Stimulated activated CD8-positive, alpha-beta memory T cell treated with anti-CD3 and anti-CD28 coated beads, Interleukin-4, amount 100 ng/mL, for 48 hours (primary cell): ENCODE measurements around the gene FAM24A.

Experiments
- DNase-seq: peaks from one replicate; pipeline ENCODE4 v3.0.0-alpha.2; 2020

FAM24A gene

GRCh38 chr10:122931088-122931906 lies 20.9 kb downstream of the FAM24A start:
- no peak for DNase-seq

DNA sequence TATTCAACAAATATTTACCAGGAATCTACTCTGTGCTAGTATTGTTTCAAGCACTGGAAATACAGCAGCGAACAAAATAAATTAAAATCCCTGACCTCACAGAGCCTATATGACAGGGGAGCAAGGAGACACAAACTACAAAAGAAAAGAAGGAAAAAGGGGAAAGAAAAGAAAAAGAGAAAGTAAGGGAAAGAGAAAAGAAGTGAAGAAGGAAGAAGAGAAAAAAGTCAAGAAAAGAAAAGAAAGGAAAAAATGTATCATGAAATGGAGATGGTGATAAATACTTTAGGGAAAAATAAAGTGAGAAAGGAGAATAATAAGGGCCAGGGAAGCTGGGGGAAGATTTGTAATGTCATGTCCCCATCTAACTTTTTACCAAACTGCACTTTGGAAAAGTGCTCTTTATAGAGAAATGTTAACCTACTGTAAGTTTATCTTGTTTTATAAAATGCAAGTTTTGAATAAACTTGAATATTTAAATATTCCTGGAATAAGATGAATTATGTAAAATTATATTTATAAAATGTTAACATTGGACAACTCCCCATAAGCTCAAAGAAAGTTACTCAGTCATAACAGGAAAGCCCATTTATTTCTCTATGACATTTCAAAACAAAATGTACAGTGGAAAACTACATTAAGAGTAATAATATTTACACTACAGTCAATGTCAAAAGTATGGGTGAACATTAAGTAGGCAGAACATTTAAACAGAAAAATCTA lies 28.9 kb downstream of the FAM24A start:
- no peak for DNase-seq

GRCh38 chr10:122939856-122940543 lies 29.6 kb downstream of the FAM24A start:
- no peak for DNase-seq

- DNase-seq = no peak
Measured at GRCh38 chr10:122949296-122949695, 38.9 kb downstream of the FAM24A start.

GRCh38 chr10:122953902-122954730 lies 43.7 kb downstream of the FAM24A start, which contains the start of gene C10orf88:
TSS of gene C10orf88 (minus strand) at chr10:122954227. CDS start at chr10:122954178, 49 bp downstream.
- peak; percentile 96 for DNase-seq

DNA sequence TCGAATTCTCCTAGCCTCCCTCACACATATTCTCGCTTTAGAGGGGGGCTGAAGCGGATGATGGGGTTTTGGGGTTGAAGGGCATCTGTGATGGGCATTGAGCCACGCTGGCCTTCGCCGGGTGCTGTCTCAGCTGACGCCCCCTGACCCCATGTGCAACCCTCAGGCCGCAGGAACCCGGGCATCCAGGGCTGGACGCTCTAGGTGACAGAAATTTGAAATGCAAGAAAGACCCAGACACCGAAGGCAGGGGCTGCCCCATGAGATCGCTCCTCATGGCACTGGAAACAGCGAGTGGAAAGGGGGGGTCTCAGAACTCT lies 44.3 kb downstream of the FAM24A start:
- no peak for DNase-seq

DNA sequence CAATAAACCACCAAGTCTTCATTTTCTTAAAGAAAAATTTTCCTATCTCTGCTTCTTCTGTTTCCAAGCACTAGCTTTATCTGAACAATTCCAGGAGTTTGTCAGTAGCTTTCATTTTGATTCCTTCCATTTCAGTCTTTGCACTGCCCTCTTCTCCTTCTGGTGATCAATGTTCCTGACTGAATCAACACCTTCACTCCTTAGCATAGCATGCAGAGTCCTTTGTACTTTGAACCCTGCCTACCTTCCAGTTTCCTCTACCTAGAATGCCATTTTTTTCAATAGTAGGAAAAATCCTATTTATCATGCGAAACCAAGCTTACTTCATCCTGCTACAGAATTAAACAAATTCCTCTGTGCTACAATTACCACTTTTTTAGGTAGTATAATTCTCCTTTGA lies 45.5 kb downstream of the FAM24A start:
- DNase-seq = no peak

GRCh38 chr10:122957474-122957873 lies 47.1 kb downstream of the FAM24A start:
- no peak for DNase-seq

- no peak for DNase-seq
Measured at GRCh38 chr10:122962405-122962804, 52.0 kb downstream of the FAM24A start.
